Neural cell (in vitro differentiated cells): ENCODE results near the gene SELENOV. TPM values are rescaled to one million over a fixed set of nuclear protein-coding genes. Genes with fewer than 3 reads are reported as not detected.

Experiments used
- H2AFZ ChIP-seq: fragments of 200-600, 300-800 bp; sonication (generic), shearing (Covaris generic); 2 replicates; pipeline ENCODE4 v1.6.0; 2014; ENCODE audit warnings: low read depth, mild to moderate bottlenecking, antibody characterized with exemption, low read length, moderate library complexity
- H3F3A ChIP-seq: fragments of 200-600 bp; shearing (Covaris generic); 2 replicates; pipeline ENCODE4 v1.6.1; 2016; ENCODE audit warnings: mild to moderate bottlenecking, moderate library complexity, mixed read lengths, antibody characterized with exemption, low read length; ENCODE audit not compliant: insufficient read depth, poor library complexity, severe bottlenecking
- H3K27ac ChIP-seq: fragments of 200-600, 300-800 bp; sonication (generic), shearing (Covaris generic); 2 replicates; pipeline ENCODE4 v1.5.1; 2014; ENCODE audit warnings: mild to moderate bottlenecking, low read length, moderate library complexity
- H3K27me3 ChIP-seq: fragments of 300-800, 200-600 bp; sonication (generic), shearing (Covaris generic); 2 replicates; pipeline ENCODE4 v1.6.0; 2014; ENCODE audit warnings: mild to moderate bottlenecking, low read depth, low read length, moderate library complexity; ENCODE audit not compliant: insufficient read depth
- H3K36me3 ChIP-seq: fragments of 300-800, 200-600 bp; sonication (generic), shearing (Covaris generic); 2 replicates; pipeline ENCODE4 v1.5.1; 2014; ENCODE audit warnings: mild to moderate bottlenecking, antibody characterized with exemption, low read length, moderate library complexity; ENCODE audit not compliant: insufficient read depth
- H3K4me2 ChIP-seq: fragments of 300-800, 200-600 bp; sonication (generic), shearing (Covaris generic); 2 replicates; pipeline ENCODE4 v1.6.0; 2014; ENCODE audit warnings: mild to moderate bottlenecking, low read length
- H3K4me3 ChIP-seq: fragments of 300-800, 200-600 bp; sonication (generic), shearing (Covaris generic); 2 replicates; pipeline ENCODE4 v1.5.1; 2014; ENCODE audit warnings: mild to moderate bottlenecking, low read length, moderate library complexity
- H3K79me2 ChIP-seq: fragments of 200-600 bp; shearing (Covaris generic); replicated peaks from 2 replicates; pipeline ENCODE4 v1.6.0; 2014; ENCODE audit warnings: mild to moderate bottlenecking, low read length, moderate library complexity; ENCODE audit not compliant: insufficient read depth
- H3K9ac ChIP-seq: fragments of 300-800, 200-600 bp; sonication (generic), shearing (Covaris generic); 2 replicates; pipeline ENCODE4 v1.6.1; 2016; ENCODE audit warnings: mild to moderate bottlenecking, low read length, mixed read lengths
- H3K9me2 ChIP-seq: fragments of 200-600 bp; shearing (Covaris generic); 2 replicates; pipeline ENCODE4 v1.6.1; 2016; ENCODE audit warnings: mild to moderate bottlenecking, low read length, mixed read lengths; ENCODE audit not compliant: insufficient read depth
- H3K9me3 ChIP-seq: fragments of 200-600, 300-800 bp; sonication (generic), shearing (Covaris generic); 2 replicates; pipeline ENCODE4 v1.6.1; 2016; ENCODE audit warnings: mild to moderate bottlenecking, mixed run types, low read length, moderate library complexity, mixed read lengths
- H4K20me1 ChIP-seq: fragments of 200-600 bp; shearing (Covaris generic); 2 replicates; pipeline ENCODE4 v1.6.1; 2016; ENCODE audit warnings: mild to moderate bottlenecking, mixed run types; ENCODE audit not compliant: insufficient read depth
- CTCF ChIP-seq: fragments of 450-650 bp; IDR thresholded peaks from 2 replicates; pipeline ENCODE4 v1.5.1; 2014; ENCODE audit warnings: antibody characterized with exemption, mild to moderate bottlenecking, moderate library complexity; ENCODE audit not compliant: poor library complexity, severe bottlenecking
- EP300 ChIP-seq: fragments of 450-650 bp; conservative IDR thresholded peaks from 2 replicates; pipeline ENCODE4 v1.6.1; 2014; ENCODE audit warnings: antibody characterized with exemption, mild to moderate bottlenecking, moderate library complexity; ENCODE audit not compliant: poor library complexity, severe bottlenecking
- EZH2 ChIP-seq: fragments of 200-600, 300-800 bp; shearing (Covaris generic), sonication (generic); IDR thresholded peaks from 2 replicates; pipeline ENCODE4 v1.6.1; 2014; ENCODE audit warnings: antibody characterized with exemption, low read length, borderline replicate concordance, mild to moderate bottlenecking; ENCODE audit not compliant: insufficient read depth, poor library complexity, severe bottlenecking
- MXI1 ChIP-seq: fragments of 450-650 bp; conservative IDR thresholded peaks from 2 replicates; pipeline ENCODE4 v1.6.1; 2014; ENCODE audit warnings: antibody characterized with exemption, mild to moderate bottlenecking; ENCODE audit not compliant: poor library complexity, severe bottlenecking
- POLR2AphosphoS5 ChIP-seq: IDR thresholded peaks from 2 replicates; pipeline ENCODE4 v1.6.1; 2012
- RAD21 ChIP-seq: fragments of 450-650 bp; conservative IDR thresholded peaks from 2 replicates; pipeline ENCODE4 v1.6.1; 2014; ENCODE audit warnings: antibody characterized with exemption, mild to moderate bottlenecking, moderate library complexity
- REST ChIP-seq: IDR thresholded peaks from 2 replicates; pipeline ENCODE4 v1.6.1; 2012; ENCODE audit warnings: borderline replicate concordance
- SMC3 ChIP-seq: fragments of 450-650 bp; conservative IDR thresholded peaks from 2 replicates; pipeline ENCODE4 v1.6.1; 2014; ENCODE audit warnings: antibody characterized with exemption, mild to moderate bottlenecking, moderate library complexity; ENCODE audit not compliant: poor library complexity
- TAF1 ChIP-seq: IDR thresholded peaks from 2 replicates; pipeline ENCODE4 v1.6.1; 2012; ENCODE audit warnings: low read depth
- polyA plus RNA-seq: library from polyadenylated mRNA; depleted of rRNA; stranded (reverse); fragments of >200 nt; gene quantifications from 2 replicates; pipeline ENCODE4 v1.2.3, GENCODE V29; 2014

SELENOV gene
- polyA plus RNA-seq, 1 donor from 2014 or later: 1.3 TPM

DNA sequence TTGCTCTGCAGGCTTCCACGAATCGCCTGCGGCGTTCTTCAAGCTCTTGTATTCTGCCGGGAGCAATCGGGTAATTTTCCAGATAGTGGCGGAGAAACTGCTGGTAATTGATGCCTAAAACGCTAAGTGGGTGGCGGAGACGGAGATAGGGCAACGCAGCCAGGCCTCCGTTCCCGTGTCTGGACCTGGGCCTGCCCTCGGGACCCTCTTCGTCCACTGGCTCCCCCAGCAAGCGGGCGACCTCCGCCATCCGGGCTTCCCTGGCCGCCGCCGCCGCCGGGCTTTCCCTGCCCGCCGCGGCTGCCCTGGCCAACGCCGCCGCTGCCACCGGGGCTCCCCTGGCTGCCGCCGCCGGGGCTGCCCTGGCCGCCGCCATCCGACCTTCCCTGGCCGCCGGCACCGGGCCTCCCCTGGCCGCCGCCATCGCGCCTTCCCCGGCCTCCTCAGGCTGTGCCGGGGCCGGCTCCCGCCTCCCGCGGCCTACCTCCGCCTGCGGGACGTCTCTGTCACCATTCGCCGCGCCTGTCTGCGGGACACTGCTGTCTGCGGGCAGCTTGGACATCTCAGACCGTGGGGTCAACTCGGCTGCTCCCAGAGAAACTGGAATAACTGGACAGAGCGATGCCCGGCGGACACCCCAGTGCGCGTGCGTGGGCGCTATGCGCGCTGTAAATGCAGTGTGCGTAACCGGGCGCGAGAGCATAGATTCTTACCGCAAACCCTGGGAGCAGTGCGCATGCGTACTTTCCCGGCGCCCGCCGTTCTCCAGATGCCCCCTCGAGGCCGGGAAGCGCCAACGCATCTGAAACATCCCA, 24.8 kb downstream of the SELENOV start, which contains the start of gene EID2:
Gene EID2 (minus strand): TSS at position 644 of the 815 bp plus-strand sequence. CDS start 82 bp downstream, at position 562.
- peak within 1 kb of the TSS; percentile 73 for H3K4me3 ChIP-seq
- peaks cover 18% of the 10 kb centered on the region for H3K79me2 ChIP-seq
- H3K9ac ChIP-seq: peak within 1 kb of the TSS; percentile 97
- no peaks in the 10 kb centered on the region for H3K27me3 ChIP-seq
- H3F3A ChIP-seq: no peaks in the 10 kb centered on the region
- no peak for TF ChIP-seq EZH2
- peak; percentile 63 for TF ChIP-seq SMC3
- TF ChIP-seq REST: peak; percentile 3
- peak; percentile 81 for TF ChIP-seq TAF1
- TF ChIP-seq RAD21: peak; percentile 65
- TF ChIP-seq EP300: peak; percentile 34
- peak; percentile 96 for TF ChIP-seq CTCF
- TF ChIP-seq MXI1: peak; percentile 74
- peak; percentile 95 for TF ChIP-seq POLR2AphosphoS5
- H3K9me3 ChIP-seq: no peaks in the 10 kb centered on the region
- no peaks in the 10 kb centered on the region for H3K9me2 ChIP-seq
- peak within 1 kb of the TSS; percentile 51 for H2AFZ ChIP-seq
- no peaks in the 10 kb centered on the region for H3K36me3 ChIP-seq
- H3K4me2 ChIP-seq: peak within 1 kb of the TSS; percentile 79
- no peaks in the 10 kb centered on the region for H4K20me1 ChIP-seq
- H3K27ac ChIP-seq: peak within 1 kb of the TSS; percentile 96

DNA sequence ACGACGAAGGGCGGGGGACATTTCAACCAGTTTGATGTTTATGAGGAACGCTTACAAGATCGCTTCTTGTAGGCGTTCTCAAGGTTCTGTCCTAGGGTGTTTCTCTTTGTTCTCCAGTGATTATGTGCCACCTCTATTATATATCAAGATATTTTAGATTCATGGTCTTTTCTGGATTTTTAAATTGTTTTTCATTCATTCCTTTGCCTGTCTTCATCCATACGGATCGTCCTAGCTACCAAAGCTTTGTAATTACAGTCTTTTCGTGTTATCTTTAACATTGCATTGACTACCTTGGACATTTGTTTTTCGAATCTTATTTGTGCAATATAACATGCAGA, 25.4 kb downstream of the SELENOV start:
- Histone ChIP-seq H3K4me3 (peak overlapping the region; percentile 73), H3K9me3 (no peaks in the 10 kb centered on the region), H3K36me3 (no peaks in the 10 kb centered on the region), H4K20me1 (no peaks in the 10 kb centered on the region), H3K9ac (peak overlapping the region; percentile 97), H3K79me2 (peaks cover 18% of the 10 kb centered on the region), H3K4me2 (peak overlapping the region; percentile 41), H3K27me3 (no peaks in the 10 kb centered on the region), H2AFZ (peak overlapping the region; percentile 43), H3K27ac (peak overlapping the region; percentile 96), H3K9me2 (no peaks in the 10 kb centered on the region), H3F3A (no peaks in the 10 kb centered on the region)
- TF ChIP-seq POLR2AphosphoS5 (no peak), RAD21 (no peak), SMC3 (no peak), EZH2 (no peak), REST (no peak), EP300 (no peak), CTCF (no peak), TAF1 (no peak), MXI1 (no peak)
